Liver (tissue), 3 donors: ENCODE results near the gene ANKRD50.

ENCODE experiments used
- ATF3 ChIP-seq: IDR thresholded peaks from 2 replicates; pipeline ENCODE4 v1.6.1; 2016; ENCODE audit warnings: antibody characterized with exemption
- CTCF ChIP-seq: fragments of 150-350 bp; IDR thresholded peaks from 2 replicates; pipeline ENCODE4 v1.5.1; 2017; ENCODE audit warnings: improper control_type of control experiment, low read depth, low read length; ENCODE audit not compliant: missing input control
- EGR1 ChIP-seq, 2 donors: IDR thresholded peaks; 2 replicates each; pipeline ENCODE4 v1.6.1; 2016 to 2018; ENCODE audit warnings: antibody characterized with exemption in 2 of 2, low read depth in 2 of 2
- GABPA ChIP-seq, 2 donors: IDR thresholded peaks in 1 of 2; conservative IDR thresholded peaks in 1 of 2; 2 replicates each; pipeline ENCODE4 v1.6.1; 2016; ENCODE audit warnings: antibody characterized with exemption in 2 of 2, mild to moderate bottlenecking in 1 of 2, moderate library complexity in 1 of 2
- JUND ChIP-seq, 2 donors: IDR thresholded peaks; 2 replicates each; pipeline ENCODE4 v1.6.1; 2016; ENCODE audit warnings: antibody characterized with exemption in 2 of 2
- MAX ChIP-seq: IDR thresholded peaks from 2 replicates; pipeline ENCODE4 v1.6.1; 2016; ENCODE audit warnings: antibody characterized with exemption
- NR2F2 ChIP-seq: IDR thresholded peaks from 2 replicates; pipeline ENCODE4 v1.6.1; 2016; ENCODE audit warnings: antibody characterized with exemption
- RAD21 ChIP-seq, 2 donors: IDR thresholded peaks; 2 replicates each; pipeline ENCODE4 v1.6.1; 2016; ENCODE audit warnings: antibody characterized with exemption in 2 of 2, mild to moderate bottlenecking in 2 of 2
- SP1 ChIP-seq: IDR thresholded peaks from 2 replicates; pipeline ENCODE4 v1.6.1; 2018; ENCODE audit warnings: antibody characterized with exemption, mild to moderate bottlenecking
- TAF1 ChIP-seq: conservative IDR thresholded peaks from 2 replicates; pipeline ENCODE4 v1.6.1; 2016; ENCODE audit warnings: antibody characterized with exemption, mild to moderate bottlenecking
- YY1 ChIP-seq: IDR thresholded peaks from 2 replicates; pipeline ENCODE4 v1.6.1; 2016; ENCODE audit warnings: antibody characterized with exemption, mild to moderate bottlenecking
- TF ChIP-seq, protein P1 (sequence below): IDR thresholded peaks from 2 replicates; pipeline ENCODE4 v1.6.1; 2016; ENCODE audit warnings: antibody characterized with exemption, mild to moderate bottlenecking
- donor health status: healthy.
- donor health status: healthy.

DNA sequence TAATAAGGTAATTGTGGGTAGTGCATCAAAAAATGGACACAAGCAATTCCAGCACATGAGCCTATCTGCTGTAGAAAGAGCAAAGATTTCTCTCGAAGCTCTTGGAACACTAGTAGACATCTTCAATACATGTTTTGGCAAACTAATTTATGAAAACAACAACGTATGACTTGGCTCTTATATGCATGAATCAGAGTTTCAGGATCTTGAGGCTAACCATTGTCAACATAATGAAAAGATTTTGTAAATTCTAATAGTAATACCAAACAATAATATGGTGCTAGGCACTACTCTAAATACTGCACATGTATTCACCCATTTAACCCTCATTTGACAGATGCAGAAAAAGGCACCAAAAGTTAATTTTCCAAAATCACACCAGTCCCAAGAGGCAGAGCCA is 25.1 kb upstream of the ANKRD50 start:
- TF ChIP-seq SP1 (no peak), CTCF (no peak), RAD21 (IDR thresholded peaks at IDR 0.05) (no peak), YY1 (no peak), GABPA (IDR thresholded peaks at IDR 0.05 in 1 of 2, conservative IDR thresholded peaks at IDR 0.05 in 1 of 2) (no peak), NR2F2 (no peak), MAX (no peak), TAF1 (no peak), EGR1 (IDR thresholded peaks at IDR 0.05; ENCODE audit: low read depth in 2 of 2) (no peak), ATF3 (no peak), JUND (IDR thresholded peaks at IDR 0.05) (no peak)
- TF ChIP-seq, protein P1, sequence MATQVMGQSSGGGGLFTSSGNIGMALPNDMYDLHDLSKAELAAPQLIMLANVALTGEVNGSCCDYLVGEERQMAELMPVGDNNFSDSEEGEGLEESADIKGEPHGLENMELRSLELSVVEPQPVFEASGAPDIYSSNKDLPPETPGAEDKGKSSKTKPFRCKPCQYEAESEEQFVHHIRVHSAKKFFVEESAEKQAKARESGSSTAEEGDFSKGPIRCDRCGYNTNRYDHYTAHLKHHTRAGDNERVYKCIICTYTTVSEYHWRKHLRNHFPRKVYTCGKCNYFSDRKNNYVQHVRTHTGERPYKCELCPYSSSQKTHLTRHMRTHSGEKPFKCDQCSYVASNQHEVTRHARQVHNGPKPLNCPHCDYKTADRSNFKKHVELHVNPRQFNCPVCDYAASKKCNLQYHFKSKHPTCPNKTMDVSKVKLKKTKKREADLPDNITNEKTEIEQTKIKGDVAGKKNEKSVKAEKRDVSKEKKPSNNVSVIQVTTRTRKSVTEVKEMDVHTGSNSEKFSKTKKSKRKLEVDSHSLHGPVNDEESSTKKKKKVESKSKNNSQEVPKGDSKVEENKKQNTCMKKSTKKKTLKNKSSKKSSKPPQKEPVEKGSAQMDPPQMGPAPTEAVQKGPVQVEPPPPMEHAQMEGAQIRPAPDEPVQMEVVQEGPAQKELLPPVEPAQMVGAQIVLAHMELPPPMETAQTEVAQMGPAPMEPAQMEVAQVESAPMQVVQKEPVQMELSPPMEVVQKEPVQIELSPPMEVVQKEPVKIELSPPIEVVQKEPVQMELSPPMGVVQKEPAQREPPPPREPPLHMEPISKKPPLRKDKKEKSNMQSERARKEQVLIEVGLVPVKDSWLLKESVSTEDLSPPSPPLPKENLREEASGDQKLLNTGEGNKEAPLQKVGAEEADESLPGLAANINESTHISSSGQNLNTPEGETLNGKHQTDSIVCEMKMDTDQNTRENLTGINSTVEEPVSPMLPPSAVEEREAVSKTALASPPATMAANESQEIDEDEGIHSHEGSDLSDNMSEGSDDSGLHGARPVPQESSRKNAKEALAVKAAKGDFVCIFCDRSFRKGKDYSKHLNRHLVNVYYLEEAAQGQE: no peak
